Liver (tissue), 9 donors: ENCODE results near the gene KRT71. TPM values are rescaled to one million over a fixed set of nuclear protein-coding genes. Genes with fewer than 3 reads are reported as not detected.

Experiments
- DNase-seq: peaks from one replicate; pipeline ENCODE4 v3.0.0-alpha.2; 2017; ENCODE audit warnings: low spot score
- H3K27ac ChIP-seq, 2 donors: one replicate each; pipeline ENCODE4 v1.7.0; 2013; ENCODE audit warnings: inconsistent platforms in 2 of 2, low read length in 2 of 2, control low read depth in 1 of 2, low read depth in 1 of 2, mild to moderate bottlenecking in 1 of 2
- H3K27me3 ChIP-seq, 4 donors: one replicate each; pipeline versions ENCODE4 v1.6.1 to v1.7.0; 2013; ENCODE audit warnings: low read length in 3 of 4, inconsistent platforms in 1 of 4, mild to moderate bottlenecking in 1 of 4, moderate library complexity in 1 of 4; ENCODE audit not compliant: control insufficient read depth in 4 of 4, insufficient read depth in 4 of 4
- H3K36me3 ChIP-seq, 4 donors: one replicate each; pipeline versions ENCODE4 v1.6.1 to v1.7.0; 2013; ENCODE audit warnings: low read length in 3 of 4, mild to moderate bottlenecking in 3 of 4, low read depth in 1 of 4, moderate library complexity in 1 of 4; ENCODE audit not compliant: control insufficient read depth in 4 of 4, insufficient read depth in 3 of 4
- H3K4me1 ChIP-seq, 4 donors: one replicate each; pipeline versions ENCODE4 v1.6.1 to v1.7.0; 2013; ENCODE audit warnings: low read length in 3 of 4, mild to moderate bottlenecking in 3 of 4, moderate library complexity in 1 of 4; ENCODE audit not compliant: control insufficient read depth in 4 of 4, insufficient read depth in 4 of 4
- H3K4me3 ChIP-seq, 3 donors: one replicate each; pipeline versions ENCODE4 v1.6.1 to v1.7.0; 2013; ENCODE audit warnings: low read length in 3 of 3, control low read depth in 1 of 3, low read depth in 1 of 3, mild to moderate bottlenecking in 1 of 3
- H3K9ac ChIP-seq, 2 donors: one replicate each; pipeline ENCODE4 v1.7.0; 2013; ENCODE audit warnings: low read length in 2 of 2, mild to moderate bottlenecking in 2 of 2, moderate library complexity in 2 of 2, control low read depth in 1 of 2, low read depth in 1 of 2
- H3K9me3 ChIP-seq, 4 donors: one replicate each; pipeline versions ENCODE4 v1.6.1 to v1.7.0; 2013; ENCODE audit warnings: low read length in 3 of 4; ENCODE audit not compliant: control insufficient read depth in 4 of 4
- EGR1 ChIP-seq, 2 donors: IDR thresholded peaks; 2 replicates each; pipeline ENCODE4 v1.6.1; 2016 to 2018; ENCODE audit warnings: antibody characterized with exemption in 2 of 2, low read depth in 2 of 2
- GABPA ChIP-seq, 2 donors: IDR thresholded peaks in 1 of 2; conservative IDR thresholded peaks in 1 of 2; 2 replicates each; pipeline ENCODE4 v1.6.1; 2016; ENCODE audit warnings: antibody characterized with exemption in 2 of 2, mild to moderate bottlenecking in 1 of 2, moderate library complexity in 1 of 2
- HNF4A ChIP-seq, 2 donors: conservative IDR thresholded peaks; 2 replicates each; pipeline ENCODE4 v1.6.1; 2016; ENCODE audit warnings: antibody characterized with exemption in 2 of 2, mild to moderate bottlenecking in 2 of 2
- HNF4G ChIP-seq: IDR thresholded peaks from 2 replicates; pipeline ENCODE4 v1.6.1; 2016; ENCODE audit warnings: antibody characterized with exemption
- JUND ChIP-seq, 2 donors: IDR thresholded peaks; 2 replicates each; pipeline ENCODE4 v1.6.1; 2016; ENCODE audit warnings: antibody characterized with exemption in 2 of 2
- NR2F2 ChIP-seq: IDR thresholded peaks from 2 replicates; pipeline ENCODE4 v1.6.1; 2016; ENCODE audit warnings: antibody characterized with exemption
- RXRA ChIP-seq, 2 donors: IDR thresholded peaks; 2 replicates each; pipeline ENCODE4 v1.6.1; 2017 to 2018; ENCODE audit warnings: antibody characterized with exemption in 2 of 2, mild to moderate bottlenecking in 1 of 2
- TAF1 ChIP-seq: conservative IDR thresholded peaks from 2 replicates; pipeline ENCODE4 v1.6.1; 2016; ENCODE audit warnings: antibody characterized with exemption, mild to moderate bottlenecking
- WGBS: extraction: QIAGEN DNeasy Blood & Tissue Kit; methylation state at CpG from one replicate; pipeline ENCODE4 v1.1.7; 2013; 5-methylcytosine and 5-hydroxymethylcytosine counted together
- polyA plus RNA-seq, 2 donors: library from polyadenylated mRNA; stranded (reverse) in 1 of 2; unstranded in 1 of 2; fragments of 200-250 nt in 1 of 2; fragments of >200 nt in 1 of 2; fragmentation: Nextera tagmentation in 1 of 2; extraction: Ambion mirVana in 1 of 2; gene quantifications; one replicate each; pipeline versions ENCODE4 v1.2.1 to v1.2.3, GENCODE V29; 2013 to 2015
- total RNA-seq, 2 donors: library from RNA; depleted of rRNA; stranded (reverse); fragments of >200 nt; gene quantifications; one replicate each; pipeline ENCODE4 v1.2.3, GENCODE V29; 2014
- TF ChIP-seq, protein P1 (sequence below): IDR thresholded peaks from 2 replicates; pipeline ENCODE4 v1.6.1; 2016; ENCODE audit warnings: antibody characterized with exemption
- TF ChIP-seq, protein P2 (sequence below): IDR thresholded peaks from 2 replicates; pipeline ENCODE4 v1.6.1; 2016; ENCODE audit warnings: antibody characterized with exemption, mild to moderate bottlenecking
- TF ChIP-seq, protein P3 (sequence below): IDR thresholded peaks from 2 replicates; pipeline ENCODE4 v1.6.1; 2016; ENCODE audit warnings: antibody characterized with exemption
- TF ChIP-seq, protein P4 (sequence below): IDR thresholded peaks from 2 replicates; pipeline ENCODE4 v1.6.1; 2016; ENCODE audit warnings: antibody characterized with exemption
- donor health status: healthy.
- donor health status: healthy.
- donor health status: healthy.
- donor health status: healthy.
- donor health status: healthy.

Gene KRT71
- total and polyA plus RNA-seq, 4 donors, result not detected

DNA sequence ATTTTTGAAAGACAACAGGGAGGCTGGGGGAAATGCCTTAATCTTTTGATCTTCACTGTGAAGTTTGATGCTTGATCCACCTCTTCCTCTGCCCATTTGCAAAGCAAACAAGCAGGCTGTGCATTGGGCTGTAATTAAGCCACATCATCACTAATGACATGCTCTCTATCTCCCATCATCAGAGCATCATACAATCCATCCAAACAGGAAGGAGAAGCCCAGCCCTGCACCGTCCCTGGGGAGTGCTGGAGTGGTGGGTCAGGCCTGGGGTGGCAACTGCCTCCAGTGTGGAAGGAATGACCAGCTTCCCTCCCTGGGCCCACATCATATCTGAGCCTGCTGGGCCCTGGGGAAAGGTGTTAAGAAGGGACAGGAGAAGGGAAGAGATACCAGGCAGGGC lies 27.6 kb upstream of the KRT71 start (continued):
- TF ChIP-seq GABPA (IDR thresholded peaks at IDR 0.05 in 1 of 2, conservative IDR thresholded peaks at IDR 0.05 in 1 of 2) (no peak), RXRA (IDR thresholded peaks at IDR 0.05) (no peak), TAF1 (no peak)

DNA sequence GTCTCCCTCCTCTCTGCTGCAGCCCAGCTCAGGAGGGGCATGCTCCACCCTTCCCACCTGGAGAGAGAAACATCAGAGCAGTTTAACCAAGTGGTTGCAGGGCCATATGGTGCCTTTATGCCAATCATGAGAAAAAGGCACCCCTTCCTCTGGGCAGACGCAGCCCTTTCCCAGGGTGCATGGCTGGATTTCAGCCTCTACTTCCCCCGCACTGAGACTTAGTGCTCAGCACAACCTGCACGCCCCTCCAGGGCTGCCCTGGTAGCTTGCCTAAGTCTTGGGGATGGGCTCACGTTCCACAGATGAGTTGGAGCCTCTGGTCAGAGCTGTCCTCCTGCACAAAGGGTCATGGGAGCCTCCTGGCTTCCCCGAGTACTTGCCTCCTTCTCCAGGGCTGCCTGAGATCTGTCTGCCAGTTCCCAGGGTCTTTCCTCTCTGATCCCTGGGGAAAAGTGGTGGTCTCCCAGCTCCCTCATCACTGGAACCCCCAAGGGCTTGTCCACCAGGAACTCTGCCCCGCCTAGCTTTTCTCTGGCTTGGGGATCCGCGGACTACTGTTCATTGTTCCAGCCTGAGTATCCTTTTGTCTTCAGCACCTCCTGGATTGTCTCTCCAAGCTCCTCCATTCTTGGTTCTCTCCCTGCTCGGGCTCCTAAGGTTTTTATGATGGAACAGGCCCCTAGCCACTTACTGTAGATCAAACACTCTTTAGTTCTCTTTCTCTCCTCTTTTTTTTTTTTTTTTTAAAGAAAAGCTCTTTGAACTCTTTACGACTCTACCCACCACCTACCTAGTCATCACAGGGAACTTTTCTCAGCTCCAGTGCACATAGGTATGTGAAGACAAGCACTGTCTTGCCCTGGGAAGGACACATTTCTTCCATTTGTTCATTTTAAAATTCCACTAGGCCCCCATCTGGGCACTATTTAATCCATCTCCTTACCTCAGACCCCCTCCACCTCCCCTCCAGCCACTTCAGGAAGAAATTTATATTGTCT lies 26.8 kb upstream of the KRT71 start:
- 81% methylated on average over 10 of the region's 10 CpGs for WGBS
- no peak for DNase-seq
- no peak overlapping the region for H3K27ac ChIP-seq
- peaks cover 0 to 11% (median 4%) of the 10 kb centered on the region in 4 donors for H3K4me1 ChIP-seq
- no peak overlapping the region for H3K4me3 ChIP-seq
- TF ChIP-seq, protein P1, sequence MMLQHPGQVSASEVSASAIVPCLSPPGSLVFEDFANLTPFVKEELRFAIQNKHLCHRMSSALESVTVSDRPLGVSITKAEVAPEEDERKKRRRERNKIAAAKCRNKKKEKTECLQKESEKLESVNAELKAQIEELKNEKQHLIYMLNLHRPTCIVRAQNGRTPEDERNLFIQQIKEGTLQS, result no peak
- TF ChIP-seq HNF4A (conservative IDR thresholded peaks at IDR 0.05) (no peak), NR2F2 (no peak), JUND (IDR thresholded peaks at IDR 0.05) (no peak), HNF4G (no peak)
- TF ChIP-seq, protein P2, sequence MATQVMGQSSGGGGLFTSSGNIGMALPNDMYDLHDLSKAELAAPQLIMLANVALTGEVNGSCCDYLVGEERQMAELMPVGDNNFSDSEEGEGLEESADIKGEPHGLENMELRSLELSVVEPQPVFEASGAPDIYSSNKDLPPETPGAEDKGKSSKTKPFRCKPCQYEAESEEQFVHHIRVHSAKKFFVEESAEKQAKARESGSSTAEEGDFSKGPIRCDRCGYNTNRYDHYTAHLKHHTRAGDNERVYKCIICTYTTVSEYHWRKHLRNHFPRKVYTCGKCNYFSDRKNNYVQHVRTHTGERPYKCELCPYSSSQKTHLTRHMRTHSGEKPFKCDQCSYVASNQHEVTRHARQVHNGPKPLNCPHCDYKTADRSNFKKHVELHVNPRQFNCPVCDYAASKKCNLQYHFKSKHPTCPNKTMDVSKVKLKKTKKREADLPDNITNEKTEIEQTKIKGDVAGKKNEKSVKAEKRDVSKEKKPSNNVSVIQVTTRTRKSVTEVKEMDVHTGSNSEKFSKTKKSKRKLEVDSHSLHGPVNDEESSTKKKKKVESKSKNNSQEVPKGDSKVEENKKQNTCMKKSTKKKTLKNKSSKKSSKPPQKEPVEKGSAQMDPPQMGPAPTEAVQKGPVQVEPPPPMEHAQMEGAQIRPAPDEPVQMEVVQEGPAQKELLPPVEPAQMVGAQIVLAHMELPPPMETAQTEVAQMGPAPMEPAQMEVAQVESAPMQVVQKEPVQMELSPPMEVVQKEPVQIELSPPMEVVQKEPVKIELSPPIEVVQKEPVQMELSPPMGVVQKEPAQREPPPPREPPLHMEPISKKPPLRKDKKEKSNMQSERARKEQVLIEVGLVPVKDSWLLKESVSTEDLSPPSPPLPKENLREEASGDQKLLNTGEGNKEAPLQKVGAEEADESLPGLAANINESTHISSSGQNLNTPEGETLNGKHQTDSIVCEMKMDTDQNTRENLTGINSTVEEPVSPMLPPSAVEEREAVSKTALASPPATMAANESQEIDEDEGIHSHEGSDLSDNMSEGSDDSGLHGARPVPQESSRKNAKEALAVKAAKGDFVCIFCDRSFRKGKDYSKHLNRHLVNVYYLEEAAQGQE, result no peak
- TF ChIP-seq, protein P3, sequence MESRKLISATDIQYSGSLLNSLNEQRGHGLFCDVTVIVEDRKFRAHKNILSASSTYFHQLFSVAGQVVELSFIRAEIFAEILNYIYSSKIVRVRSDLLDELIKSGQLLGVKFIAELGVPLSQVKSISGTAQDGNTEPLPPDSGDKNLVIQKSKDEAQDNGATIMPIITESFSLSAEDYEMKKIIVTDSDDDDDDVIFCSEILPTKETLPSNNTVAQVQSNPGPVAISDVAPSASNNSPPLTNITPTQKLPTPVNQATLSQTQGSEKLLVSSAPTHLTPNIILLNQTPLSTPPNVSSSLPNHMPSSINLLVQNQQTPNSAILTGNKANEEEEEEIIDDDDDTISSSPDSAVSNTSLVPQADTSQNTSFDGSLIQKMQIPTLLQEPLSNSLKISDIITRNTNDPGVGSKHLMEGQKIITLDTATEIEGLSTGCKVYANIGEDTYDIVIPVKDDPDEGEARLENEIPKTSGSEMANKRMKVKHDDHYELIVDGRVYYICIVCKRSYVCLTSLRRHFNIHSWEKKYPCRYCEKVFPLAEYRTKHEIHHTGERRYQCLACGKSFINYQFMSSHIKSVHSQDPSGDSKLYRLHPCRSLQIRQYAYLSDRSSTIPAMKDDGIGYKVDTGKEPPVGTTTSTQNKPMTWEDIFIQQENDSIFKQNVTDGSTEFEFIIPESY, result no peak
- no peaks in the 10 kb centered on the region for H3K36me3 ChIP-seq
- H3K9me3 ChIP-seq, result no peaks in the 10 kb centered on the region
- no peaks in the 10 kb centered on the region for H3K27me3 ChIP-seq
- no peak overlapping the region for H3K9ac ChIP-seq

DNA sequence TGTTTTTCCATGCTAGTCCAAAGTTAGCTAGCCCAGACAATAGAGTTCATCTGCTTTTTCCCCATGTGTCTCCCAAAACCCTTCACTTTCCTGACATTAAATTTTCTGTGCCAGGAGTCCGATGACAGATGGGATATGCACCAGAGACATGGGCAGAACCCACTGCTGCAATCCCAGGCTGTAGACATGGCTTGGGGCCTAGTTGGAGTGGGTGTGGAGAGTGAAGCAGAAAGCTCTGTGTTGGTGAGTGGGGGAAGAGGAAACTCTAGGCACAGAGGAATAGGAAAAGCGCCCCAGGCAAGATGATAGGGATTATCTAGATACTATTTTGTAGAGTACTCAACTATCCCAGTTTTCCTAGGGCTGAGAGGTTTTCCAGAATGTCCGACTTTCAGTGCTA lies 25.5 kb upstream of the KRT71 start:
- no peaks in the 10 kb centered on the region for H3K9me3 ChIP-seq
- DNase-seq, result no peak
- no peak overlapping the region for H3K27ac ChIP-seq
- no peaks in the 10 kb centered on the region for H3K36me3 ChIP-seq
- no peak overlapping the region for H3K9ac ChIP-seq
- H3K27me3 ChIP-seq, result no peaks in the 10 kb centered on the region
- TF ChIP-seq, protein P4, sequence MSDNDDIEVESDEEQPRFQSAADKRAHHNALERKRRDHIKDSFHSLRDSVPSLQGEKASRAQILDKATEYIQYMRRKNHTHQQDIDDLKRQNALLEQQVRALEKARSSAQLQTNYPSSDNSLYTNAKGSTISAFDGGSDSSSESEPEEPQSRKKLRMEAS, result no peak
- TF ChIP-seq EGR1 (IDR thresholded peaks at IDR 0.05; ENCODE audit: low read depth in 2 of 2), result no peak
- peaks cover 0 to 6% (median 3%) of the 10 kb centered on the region in 4 donors for H3K4me1 ChIP-seq
- H3K4me3 ChIP-seq, result no peak overlapping the region
- 88% methylated on average over 3 of the region's 3 CpGs for WGBS
